Activated CD4-positive, alpha-beta T cell treated with anti-CD3 and anti-CD28 coated beads for 36 hours (primary cell): ENCODE results near the gene BTBD6. TPM values are rescaled to one million over a fixed set of nuclear protein-coding genes. Genes with fewer than 3 reads are reported as not detected.
A peak's percentile ranks its signal among the peaks of the same experiment; 100 is the strongest.

Experiments
- ATAC-seq: fragments of 200-7000 bp; cut with Tn5 transposase; one replicate; pipeline ENCODE4 v1.10.0; 2021; ENCODE audit warnings: mild to moderate bottlenecking, moderate library complexity
- CTCF ChIA-PET: fragments of 350-600 bp; sonication (Branson Sonifier 250); formaldehyde crosslinking; loops from one replicate; lab custom pipeline; 2021; ENCODE audit warnings: antibody characterized with exemption; lab: Charles Lee
- POLR2A ChIA-PET: fragments of 350-600 bp; sonication (Branson Sonifier 250); formaldehyde crosslinking; loops from one replicate; lab custom pipeline; 2021; ENCODE audit warnings: antibody characterized with exemption, inconsistent platforms; lab: Charles Lee
- DNase-seq: peaks from one replicate; pipeline ENCODE4 v3.0.0-alpha.2; 2020
- H3K27ac Mint-ChIP-seq: one replicate; pipeline ENCODE4 v1.8.0; 2021; ENCODE audit warnings: mixed read lengths
- H3K27me3 Mint-ChIP-seq: one replicate; pipeline ENCODE4 v1.8.0; 2021; ENCODE audit warnings: mixed read lengths
- H3K36me3 Mint-ChIP-seq: one replicate; pipeline ENCODE4 v1.8.0; 2021; ENCODE audit warnings: low read depth, mixed read lengths
- H3K4me1 Mint-ChIP-seq: one replicate; pipeline ENCODE4 v1.8.0; 2021; ENCODE audit warnings: mixed read lengths
- H3K4me3 Mint-ChIP-seq: one replicate; pipeline ENCODE4 v1.8.0; 2021; ENCODE audit warnings: mild to moderate bottlenecking, moderate library complexity, mixed read lengths
- H3K9me3 Mint-ChIP-seq: one replicate; pipeline ENCODE4 v1.8.0; 2021; ENCODE audit warnings: low read depth, mixed read lengths
- intact Hi-C, 2 experiments: fragments of 100-400 bp; cut with DNase I in 1 of 2; cut with micrococcal nuclease in 1 of 2; formaldehyde crosslinking; loops; one replicate each; pipeline versions ENCODE4 v1.14.2 to v1.15.1; 2022 to 2024; cut with DNase I, micrococcal nuclease
- total RNA-seq, 2 experiments: library from RNA; stranded (reverse); gene quantifications; one replicate each; pipeline ENCODE4 v1.2.3, GENCODE V29; 2021

BTBD6 gene
- total RNA-seq, 2 experiments from 2014 or later: 18.9 to 23.2 TPM

DNA sequence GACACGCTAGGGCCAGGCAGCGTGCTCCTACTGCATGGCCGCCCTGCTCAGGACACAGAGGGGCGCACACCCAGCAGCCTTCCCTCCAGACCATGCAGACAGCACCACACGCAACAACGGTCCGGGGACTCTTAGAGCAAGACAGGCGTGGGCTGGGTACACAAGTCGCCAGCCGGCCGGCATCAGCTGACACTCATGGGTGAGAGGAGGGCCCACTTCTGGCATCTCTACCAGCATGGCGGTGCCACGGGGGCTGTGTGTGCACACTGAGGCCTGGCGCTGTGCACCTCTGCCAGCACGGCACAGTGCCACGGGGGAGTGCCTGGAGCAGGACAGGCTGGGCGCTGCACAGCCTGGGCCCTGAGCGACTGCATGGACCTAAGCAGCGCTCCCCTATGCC is 6.7 kb upstream of the BTBD6 start:
- Mint-ChIP-seq H3K4me1 (peaks cover 5% of the 10 kb centered on the region), H3K9me3 (no peaks in the 10 kb centered on the region), H3K4me3 (no peak overlapping the region), H3K36me3 (peaks cover 9% of the 10 kb centered on the region), H3K27me3 (no peaks in the 10 kb centered on the region), H3K27ac (no peak overlapping the region)
- intact Hi-C loops: loop anchor here in 1 of 2 experiments (10.0 kb wide), 1 partner anchor 77 kb away; the partner anchor contains the start of gene JAG2
- DNase-seq (no peak), ATAC-seq (no peak)
- ChIA-PET CTCF (no interaction called here), POLR2A (no interaction called here)

DNA sequence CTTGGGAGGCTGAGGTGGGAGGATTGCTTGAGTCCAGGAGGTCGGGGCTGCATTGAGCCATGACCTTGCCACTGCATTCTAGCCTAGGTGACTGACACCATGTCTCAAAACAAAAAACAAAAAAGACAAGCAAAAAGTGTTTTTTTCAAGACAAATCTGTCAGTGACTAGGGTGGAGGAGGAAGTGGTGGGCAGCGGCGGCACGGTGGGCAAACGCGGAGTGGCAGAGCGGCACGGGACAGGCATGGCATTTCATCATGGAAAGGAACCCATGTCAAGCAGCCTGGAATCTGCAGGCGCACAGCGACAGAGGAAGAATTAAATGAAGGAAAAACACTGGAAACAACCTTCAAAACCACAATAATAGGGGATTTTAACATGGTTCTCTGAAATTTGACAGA is 4.0 kb upstream of the BTBD6 start:
- H3K4me1 Mint-ChIP-seq: peaks cover 15% of the 10 kb centered on the region
- DNase-seq: no peak
- no peaks in the 10 kb centered on the region for H3K27me3 Mint-ChIP-seq
- no peaks in the 10 kb centered on the region for H3K9me3 Mint-ChIP-seq
- no peak overlapping the region for H3K27ac Mint-ChIP-seq
- intact Hi-C loops: loop anchor here in 1 of 2 experiments (10.0 kb wide), 1 partner anchor 80 kb away; the partner anchor contains the start of gene JAG2
- CTCF ChIA-PET: no interaction called here
- no peak for ATAC-seq
- POLR2A ChIA-PET: no interaction called here
- H3K4me3 Mint-ChIP-seq: no peak overlapping the region
- H3K36me3 Mint-ChIP-seq: peaks cover 17% of the 10 kb centered on the region

GRCh38 chr14:105247026-105247425 is 1.3 kb upstream of the BTBD6 start:
- no peak for ATAC-seq
- Mint-ChIP-seq H3K27me3 (no peaks in the 10 kb centered on the region), H3K36me3 (peaks cover 25% of the 10 kb centered on the region), H3K4me3 (peak overlapping the region; percentile 74), H3K4me1 (peaks cover 15% of the 10 kb centered on the region), H3K27ac (peak overlapping the region; percentile 31), H3K9me3 (no peaks in the 10 kb centered on the region)
- no peak for DNase-seq
- intact Hi-C loops: loop anchor here in 1 of 2 experiments (10.0 kb wide), 1 partner anchor 82 kb away; the partner anchor contains the start of gene JAG2
- ChIA-PET POLR2A (no interaction called here), CTCF (interaction anchor here (0.7 kb wide), 1 partner anchor 39 kb away, joined by 3 read pairs; no protein-coding TSS in a partner anchor)

DNA sequence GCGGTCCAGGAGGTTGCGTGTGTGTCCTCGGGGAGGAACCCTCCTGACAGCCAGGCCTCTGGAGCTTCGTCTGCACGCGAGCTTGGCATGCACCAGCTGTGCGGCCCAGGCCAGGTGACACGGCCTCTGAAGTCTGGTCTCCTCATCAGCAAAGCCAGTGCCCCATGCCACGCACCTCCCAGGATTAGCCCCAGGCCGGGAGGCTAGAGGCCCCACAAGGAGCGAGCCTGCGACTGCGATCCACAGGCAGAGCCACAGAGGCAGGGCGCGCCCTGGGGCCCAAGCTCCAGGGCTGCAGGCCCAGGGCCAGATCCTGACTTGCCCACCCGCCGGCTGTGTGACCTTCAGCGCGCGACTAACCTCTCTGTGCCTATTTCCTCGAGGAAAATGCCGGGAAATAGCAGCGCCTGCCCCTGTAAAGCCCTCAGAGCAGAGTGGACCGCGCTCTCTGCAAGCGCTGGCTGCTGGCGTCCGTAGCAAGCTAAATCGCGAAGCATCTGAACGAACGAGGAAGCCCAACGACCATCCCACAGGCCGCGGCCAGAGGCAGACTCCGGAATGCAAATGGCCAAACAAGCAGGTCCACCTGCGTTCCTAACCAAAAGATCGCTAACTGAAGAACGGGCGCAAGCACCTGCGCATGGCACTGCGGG is 492 bp upstream of the BTBD6 start:
- Mint-ChIP-seq H3K9me3 (no peaks in the 10 kb centered on the region), H3K27ac (no peak overlapping the region), H3K36me3 (peaks cover 25% of the 10 kb centered on the region), H3K4me1 (peaks cover 15% of the 10 kb centered on the region), H3K4me3 (peak overlapping the region; percentile 74), H3K27me3 (no peaks in the 10 kb centered on the region)
- ATAC-seq: no peak
- CTCF ChIA-PET: interaction anchor here (0.7 to 1.3 kb wide), 3 partner anchors 30 to 177 kb away, joined by 3 to 4 read pairs (median 3); partner anchors contain the start of gene PACS2
- intact Hi-C loops: loop anchor here in 1 of 2 experiments (1.0 to 10.0 kb wide), 5 partner anchors 45 to 150 kb away; partner anchors contain the start of genes BRF1, JAG2, PACS2 and TEX22
- POLR2A ChIA-PET: interaction anchor here (0.6 kb wide), 1 partner anchor 249 kb away, joined by 5 read pairs; no protein-coding TSS in a partner anchor
- no peak for DNase-seq

DNA sequence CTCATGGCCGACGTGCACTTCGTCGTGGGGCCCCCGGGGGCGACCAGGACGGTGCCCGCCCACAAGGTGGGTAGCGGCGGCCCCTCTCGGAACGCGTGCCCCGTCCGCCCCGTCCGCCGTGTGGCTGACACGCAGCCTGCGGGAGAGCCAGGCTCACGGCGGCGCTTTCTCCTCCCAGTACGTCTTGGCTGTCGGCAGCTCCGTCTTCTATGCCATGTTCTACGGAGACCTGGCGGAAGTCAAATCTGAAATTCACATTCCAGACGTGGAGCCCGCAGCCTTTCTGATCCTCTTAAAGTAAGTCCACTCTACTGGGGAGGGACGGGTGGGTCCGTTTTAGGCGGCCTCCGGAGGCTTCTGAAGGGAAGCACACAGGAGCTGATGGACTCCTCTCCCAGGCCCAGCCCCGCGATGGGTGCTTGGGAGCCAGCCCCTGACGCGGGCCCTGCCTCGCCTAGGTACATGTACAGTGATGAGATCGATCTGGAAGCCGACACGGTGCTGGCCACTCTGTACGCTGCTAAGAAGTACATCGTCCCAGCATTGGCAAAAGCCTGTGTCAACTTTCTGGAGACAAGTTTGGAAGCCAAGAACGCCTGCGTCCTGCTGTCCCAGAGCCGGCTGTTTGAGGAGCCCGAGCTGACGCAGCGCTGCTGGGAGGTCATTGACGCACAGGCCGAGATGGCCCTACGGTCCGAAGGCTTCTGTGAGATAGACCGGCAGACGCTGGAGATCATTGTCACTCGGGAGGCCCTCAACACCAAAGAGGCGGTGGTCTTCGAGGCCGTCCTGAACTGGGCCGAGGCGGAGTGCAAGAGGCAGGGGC is 1.1 kb downstream of the BTBD6 start:
- no peak for DNase-seq
- Mint-ChIP-seq H3K4me3 (peak overlapping the region; percentile 68), H3K27ac (peak overlapping the region; percentile 51), H3K36me3 (peaks cover 25% of the 10 kb centered on the region), H3K27me3 (no peaks in the 10 kb centered on the region), H3K9me3 (no peaks in the 10 kb centered on the region), H3K4me1 (peaks cover 15% of the 10 kb centered on the region)
- no peak for ATAC-seq
- intact Hi-C loops: loop anchor here in 1 of 2 experiments (10.0 kb wide), 1 partner anchor 85 kb away; the partner anchor contains the start of gene JAG2
- POLR2A ChIA-PET: no interaction called here
- CTCF ChIA-PET: interaction anchor here (1.0 to 1.3 kb wide), 2 partner anchors 65 to 241 kb away, joined by 3 read pairs; partner anchors contain the start of gene PACS2

DNA sequence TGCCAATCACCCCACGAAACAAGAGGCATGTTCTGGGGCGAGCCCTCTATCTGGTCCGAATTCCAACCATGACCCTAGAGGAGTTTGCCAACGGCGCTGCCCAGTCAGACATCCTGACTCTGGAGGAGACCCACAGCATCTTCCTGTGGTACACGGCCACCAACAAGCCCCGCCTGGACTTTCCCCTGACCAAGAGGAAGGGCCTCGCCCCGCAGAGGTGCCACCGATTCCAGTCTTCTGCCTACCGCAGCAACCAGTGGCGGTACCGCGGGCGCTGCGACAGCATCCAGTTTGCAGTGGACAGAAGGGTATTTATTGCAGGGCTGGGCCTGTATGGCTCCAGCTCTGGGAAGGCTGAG is 1.7 kb downstream of the BTBD6 start:
- intact Hi-C loops: no loop called here
- H3K27ac Mint-ChIP-seq: no peak overlapping the region
- peaks cover 21% of the 10 kb centered on the region for H3K36me3 Mint-ChIP-seq
- no peaks in the 10 kb centered on the region for H3K27me3 Mint-ChIP-seq
- DNase-seq (no peak), ATAC-seq (no peak)
- no peaks in the 10 kb centered on the region for H3K9me3 Mint-ChIP-seq
- peaks cover 15% of the 10 kb centered on the region for H3K4me1 Mint-ChIP-seq
- H3K4me3 Mint-ChIP-seq: peak overlapping the region; percentile 68
- ChIA-PET POLR2A (interaction anchor here (1.1 kb wide), 1 partner anchor 241 kb away, joined by 4 read pairs; the partner anchor contains the start of gene TEDC1), CTCF (no interaction called here)

DNA sequence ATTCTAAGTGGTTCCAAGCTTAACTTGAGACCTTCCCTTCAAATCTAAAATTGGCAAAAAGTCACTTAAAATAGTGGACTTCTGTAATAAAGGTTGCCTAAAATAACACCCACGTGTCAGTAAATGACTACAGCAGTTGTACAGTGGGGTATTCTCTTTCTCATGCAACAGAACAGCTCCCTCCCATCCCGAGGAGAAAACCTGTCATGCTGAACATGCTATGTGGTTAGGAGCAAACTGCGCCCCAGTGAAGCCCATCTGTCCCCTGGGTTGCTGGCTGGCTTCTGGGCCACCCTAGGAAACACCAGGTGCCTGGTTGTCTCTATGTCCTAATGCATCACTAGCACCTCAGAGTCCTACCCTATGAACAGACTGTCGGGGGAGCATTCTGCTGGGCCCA is 2.7 kb downstream of the BTBD6 start:
- CTCF ChIA-PET: interaction anchor here (0.6 to 0.7 kb wide), 2 partner anchors 34 to 194 kb away, joined by 3 read pairs; no protein-coding TSS in a partner anchor
- no peak for ATAC-seq
- H3K36me3 Mint-ChIP-seq: peaks cover 21% of the 10 kb centered on the region

GRCh38 chr14:105251920-105252319 is 3.6 kb downstream of the BTBD6 start:
- Mint-ChIP-seq H3K36me3 (peaks cover 14% of the 10 kb centered on the region), H3K4me3 (no peak overlapping the region), H3K4me1 (peaks cover 9% of the 10 kb centered on the region), H3K27ac (no peak overlapping the region), H3K27me3 (no peaks in the 10 kb centered on the region), H3K9me3 (no peaks in the 10 kb centered on the region)
- DNase-seq (no peak), ATAC-seq (no peak)
- CTCF ChIA-PET: no interaction called here
- intact Hi-C loops: no loop called here
- POLR2A ChIA-PET: no interaction called here

More for the DNA sequence above, 2.7 kb downstream of the BTBD6 start:
- intact Hi-C loops: no loop called here
- Mint-ChIP-seq H3K27ac (no peak overlapping the region), H3K9me3 (no peaks in the 10 kb centered on the region), H3K4me1 (peaks cover 10% of the 10 kb centered on the region), H3K27me3 (no peaks in the 10 kb centered on the region), H3K4me3 (no peak overlapping the region)
- DNase-seq: no peak
- POLR2A ChIA-PET: interaction anchor here (1.1 kb wide), 1 partner anchor 240 kb away, joined by 4 read pairs; the partner anchor contains the start of gene TEDC1

- no peak for DNase-seq
Observed at GRCh38 chr14:105252552-105253328, 4.4 kb downstream of the BTBD6 start.

GRCh38 chr14:105253329-105253682 is 5.0 kb downstream of the BTBD6 start:
- H3K27ac Mint-ChIP-seq: no peak overlapping the region
- intact Hi-C loops: no loop called here

More at GRCh38 chr14:105252552-105253328, 4.4 kb downstream of the BTBD6 start:
- Mint-ChIP-seq H3K4me1 (peaks cover under 1% of the 10 kb centered on the region), H3K27me3 (no peaks in the 10 kb centered on the region), H3K4me3 (no peak overlapping the region), H3K36me3 (peaks cover 10% of the 10 kb centered on the region), H3K9me3 (no peaks in the 10 kb centered on the region), H3K27ac (no peak overlapping the region)
- intact Hi-C loops: no loop called here
- ATAC-seq: no peak
- CTCF ChIA-PET: no interaction called here
- POLR2A ChIA-PET: no interaction called here

More at GRCh38 chr14:105253329-105253682, 5.0 kb downstream of the BTBD6 start:
- Mint-ChIP-seq H3K9me3 (no peaks in the 10 kb centered on the region), H3K36me3 (peaks cover 10% of the 10 kb centered on the region), H3K27me3 (no peaks in the 10 kb centered on the region), H3K4me1 (no peaks in the 10 kb centered on the region), H3K4me3 (no peak overlapping the region)
- ChIA-PET POLR2A (no interaction called here), CTCF (no interaction called here)
- ATAC-seq: no peak
- DNase-seq: no peak
